Stimulated activated CD8-positive, alpha-beta memory T cell treated with anti-CD3 and anti-CD28 coated beads, Interleukin-15, amount 100 ng/mL, for 1 hour (primary cell): ENCODE results near the gene MAP4K4.

ENCODE experiments used
- DNase-seq: peaks from one replicate; pipeline ENCODE4 v3.0.0-alpha.2; 2020; ENCODE audit warnings: low read depth

MAP4K4 gene

GRCh38 chr2:101692766-101693165 is 4.7 kb upstream of the MAP4K4 start:
- DNase-seq = no peak

- no peak for DNase-seq
These were observed 3.4 kb upstream of the MAP4K4 start for GRCh38 chr2:101693991-101694588.

GRCh38 chr2:101696272-101697123 is 1.0 kb upstream of the MAP4K4 start:
- DNase-seq = no peak

- DNase-seq = no peak
These were observed 722 bp downstream of the MAP4K4 start for GRCh38 chr2:101698014-101698843.

GRCh38 chr2:101698844-101699754 is 1.6 kb downstream of the MAP4K4 start:
- DNase-seq = no peak

- no peak for DNase-seq
These were observed 2.4 kb downstream of the MAP4K4 start for GRCh38 chr2:101699755-101700461.

GRCh38 chr2:101704046-101704466 is 6.5 kb downstream of the MAP4K4 start:
- DNase-seq = no peak

- no peak for DNase-seq
These were observed 7.5 kb downstream of the MAP4K4 start for GRCh38 chr2:101704816-101705578.

GRCh38 chr2:101706121-101706818 is 8.8 kb downstream of the MAP4K4 start:
- no peak for DNase-seq

GRCh38 chr2:101706819-101707177 is 9.3 kb downstream of the MAP4K4 start:
- DNase-seq = no peak

- DNase-seq = no peak
These were observed 12.5 kb downstream of the MAP4K4 start for GRCh38 chr2:101710036-101710435.

- no peak for DNase-seq
These were observed 13.2 kb downstream of the MAP4K4 start for GRCh38 chr2:101710471-101711318.

GRCh38 chr2:101714118-101714517 is 16.6 kb downstream of the MAP4K4 start:
- no peak for DNase-seq

GRCh38 chr2:101717071-101717845 is 19.8 kb downstream of the MAP4K4 start:
- DNase-seq = no peak

- DNase-seq = no peak
These were observed 21.0 kb downstream of the MAP4K4 start for GRCh38 chr2:101718479-101718878.

GRCh38 chr2:101718993-101719571 is 21.6 kb downstream of the MAP4K4 start:
- DNase-seq = no peak

GRCh38 chr2:101720732-101721131 is 23.2 kb downstream of the MAP4K4 start:
- no peak for DNase-seq

GRCh38 chr2:101722864-101723263 is 25.4 kb downstream of the MAP4K4 start:
- DNase-seq = no peak
